Astrocyte (in vitro differentiated cells and primary cell): ENCODE data around the gene PXDN. TPM values are rescaled to one million over a fixed set of nuclear protein-coding genes. Genes with fewer than 3 reads are reported as not detected.

Experiments
- DNase-seq: peaks from one replicate; pipeline ENCODE4 v3.0.0-alpha.2; 2010; ENCODE audit warnings: low read depth
- FAIRE-seq: peaks from 2 replicates; lab custom pipeline; 2011; peaks lifted over from hg19 to GRCh38; lab: Jason Lieb, UNC
- H2AFZ ChIP-seq: 2 replicates; pipeline ENCODE4 v1.6.0; 2012; ENCODE audit warnings: low read depth, low read length, inconsistent platforms
- H3K27ac ChIP-seq: 2 replicates; pipeline ENCODE4 v1.5.1; 2011; ENCODE audit warnings: low read depth, low read length, inconsistent platforms
- H3K27me3 ChIP-seq: 2 replicates; pipeline ENCODE4 v1.6.0; 2011; ENCODE audit warnings: low read length, inconsistent platforms; ENCODE audit not compliant: insufficient read depth
- H3K36me3 ChIP-seq: 2 replicates; pipeline ENCODE4 v1.5.1; 2011; ENCODE audit warnings: low read length, inconsistent platforms; ENCODE audit not compliant: insufficient read depth
- H3K4me1 ChIP-seq: 2 replicates; pipeline ENCODE4 v1.5.1; 2011; ENCODE audit warnings: low read length, inconsistent platforms; ENCODE audit not compliant: insufficient read depth
- H3K4me2 ChIP-seq: 2 replicates; pipeline ENCODE4 v1.6.0; 2012; ENCODE audit warnings: low read length, inconsistent platforms
- H3K4me3 ChIP-seq: 2 replicates; pipeline ENCODE4 v1.5.1; 2011; ENCODE audit warnings: low read depth, mild to moderate bottlenecking, low read length, inconsistent platforms; ENCODE audit not compliant: insufficient read depth
- H3K79me2 ChIP-seq: 2 replicates; pipeline ENCODE4 v1.6.0; 2012; ENCODE audit warnings: mild to moderate bottlenecking, low read length, inconsistent platforms; ENCODE audit not compliant: insufficient read depth
- H3K9ac ChIP-seq: 2 replicates; pipeline ENCODE4 v1.6.0; 2012; ENCODE audit warnings: mild to moderate bottlenecking, low read length, inconsistent platforms
- H3K9me3 ChIP-seq: 2 replicates; pipeline ENCODE4 v1.5.1; 2012; ENCODE audit warnings: low read depth, mild to moderate bottlenecking, low read length, inconsistent platforms; ENCODE audit not compliant: insufficient read depth
- H4K20me1 ChIP-seq: 2 replicates; pipeline ENCODE4 v1.6.0; 2012; ENCODE audit warnings: low read length, inconsistent platforms; ENCODE audit not compliant: insufficient read depth
- H3K27ac Mint-ChIP-seq: one replicate; pipeline ENCODE4 v1.8.0; 2021; ENCODE audit warnings: mild to moderate bottlenecking, mixed read lengths; ENCODE audit not compliant: unreplicated experiment
- H3K27me3 Mint-ChIP-seq: one replicate; pipeline ENCODE4 v1.8.0; 2021; ENCODE audit warnings: low read depth, mixed read lengths; ENCODE audit not compliant: unreplicated experiment
- H3K36me3 Mint-ChIP-seq: one replicate; pipeline ENCODE4 v1.8.0; 2021; ENCODE audit warnings: low read depth, mixed read lengths; ENCODE audit not compliant: unreplicated experiment
- H3K4me1 Mint-ChIP-seq: one replicate; pipeline ENCODE4 v1.8.0; 2021; ENCODE audit warnings: low read depth, mixed read lengths; ENCODE audit not compliant: unreplicated experiment
- H3K4me3 Mint-ChIP-seq: one replicate; pipeline ENCODE4 v1.8.0; 2021; ENCODE audit warnings: mild to moderate bottlenecking, moderate library complexity, mixed read lengths; ENCODE audit not compliant: unreplicated experiment
- H3K9me3 Mint-ChIP-seq: one replicate; pipeline ENCODE4 v1.8.0; 2021; ENCODE audit warnings: mild to moderate bottlenecking, mixed read lengths; ENCODE audit not compliant: unreplicated experiment
- EZH2 ChIP-seq: IDR thresholded peaks from 2 replicates; pipeline ENCODE4 v1.6.1; 2012; ENCODE audit warnings: mild to moderate bottlenecking, low read length, inconsistent platforms; ENCODE audit not compliant: insufficient read depth
- total RNA-seq: library from RNA; stranded (reverse); gene quantifications from 2 replicates; pipeline ENCODE4 v1.2.1, GENCODE V29; 2021
- TF ChIP-seq, protein P1 (sequence below): IDR thresholded peaks from 2 replicates; pipeline ENCODE4 v1.5.1; 2011; ENCODE audit warnings: low read depth, mild to moderate bottlenecking, inconsistent platforms, low read length, moderate library complexity; ENCODE audit not compliant: insufficient read depth

PXDN gene
- total RNA-seq, 1 donor from 2014 or later: 417 TPM

DNA sequence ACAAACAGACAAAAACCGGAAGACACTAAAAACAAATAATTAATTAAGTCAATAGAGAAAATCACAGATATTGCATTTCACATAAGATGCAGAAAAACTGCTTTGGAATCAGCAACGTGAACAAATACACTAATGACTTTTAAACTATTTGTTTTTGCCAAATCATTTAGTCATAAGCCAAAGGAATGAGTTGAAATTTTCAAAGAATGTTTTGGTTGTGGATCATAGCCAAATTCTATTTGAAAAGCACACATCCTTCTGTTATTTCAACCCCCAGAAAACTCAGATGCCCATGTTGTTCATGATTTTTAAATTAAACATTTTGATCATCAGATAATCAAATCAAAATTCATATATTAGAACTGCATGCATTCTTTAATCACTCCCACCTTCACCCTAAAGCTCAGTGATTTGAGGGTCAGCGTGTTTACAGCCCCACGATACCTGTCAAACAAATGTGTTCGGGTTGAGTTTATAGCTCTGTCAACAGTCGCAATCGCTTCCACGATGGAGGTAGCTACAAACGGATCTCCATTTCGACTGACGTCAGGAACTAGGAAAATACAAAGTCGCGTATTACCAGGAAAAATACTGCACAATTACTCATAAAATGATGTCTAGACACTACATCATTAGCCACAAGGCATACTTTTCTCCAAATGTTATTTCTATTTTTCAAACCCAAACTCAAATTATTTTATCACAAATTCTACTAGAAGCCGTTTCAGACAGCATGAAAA is 90.2 kb downstream of the PXDN start:
- H3K27ac Mint-ChIP-seq: peak overlapping the region; percentile 21
- Histone ChIP-seq H3K4me3 (peak overlapping the region; percentile 7), H3K27me3 (no peaks in the 10 kb centered on the region), H3K27ac (peak overlapping the region; percentile 99), H4K20me1 (peaks cover 4% of the 10 kb centered on the region), H3K9me3 (no peaks in the 10 kb centered on the region), H3K9ac (peak overlapping the region; percentile 91), H3K79me2 (peaks cover 42% of the 10 kb centered on the region), H3K4me1 (peaks cover 45% of the 10 kb centered on the region), H3K4me2 (peak overlapping the region; percentile 67), H2AFZ (no peak overlapping the region), H3K36me3 (peaks cover 16% of the 10 kb centered on the region)
- TF ChIP-seq, protein P1, sequence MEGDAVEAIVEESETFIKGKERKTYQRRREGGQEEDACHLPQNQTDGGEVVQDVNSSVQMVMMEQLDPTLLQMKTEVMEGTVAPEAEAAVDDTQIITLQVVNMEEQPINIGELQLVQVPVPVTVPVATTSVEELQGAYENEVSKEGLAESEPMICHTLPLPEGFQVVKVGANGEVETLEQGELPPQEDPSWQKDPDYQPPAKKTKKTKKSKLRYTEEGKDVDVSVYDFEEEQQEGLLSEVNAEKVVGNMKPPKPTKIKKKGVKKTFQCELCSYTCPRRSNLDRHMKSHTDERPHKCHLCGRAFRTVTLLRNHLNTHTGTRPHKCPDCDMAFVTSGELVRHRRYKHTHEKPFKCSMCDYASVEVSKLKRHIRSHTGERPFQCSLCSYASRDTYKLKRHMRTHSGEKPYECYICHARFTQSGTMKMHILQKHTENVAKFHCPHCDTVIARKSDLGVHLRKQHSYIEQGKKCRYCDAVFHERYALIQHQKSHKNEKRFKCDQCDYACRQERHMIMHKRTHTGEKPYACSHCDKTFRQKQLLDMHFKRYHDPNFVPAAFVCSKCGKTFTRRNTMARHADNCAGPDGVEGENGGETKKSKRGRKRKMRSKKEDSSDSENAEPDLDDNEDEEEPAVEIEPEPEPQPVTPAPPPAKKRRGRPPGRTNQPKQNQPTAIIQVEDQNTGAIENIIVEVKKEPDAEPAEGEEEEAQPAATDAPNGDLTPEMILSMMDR: no peak
- TF ChIP-seq EZH2: no peak
- no peak overlapping the region for H3K4me3 Mint-ChIP-seq
- no peaks in the 10 kb centered on the region for H3K27me3 Mint-ChIP-seq
- peaks cover 28% of the 10 kb centered on the region for H3K36me3 Mint-ChIP-seq
- peak; percentile 65 for FAIRE-seq
- peak; percentile 93 for DNase-seq
- H3K9me3 Mint-ChIP-seq: peaks cover 5% of the 10 kb centered on the region
- peaks cover 19% of the 10 kb centered on the region for H3K4me1 Mint-ChIP-seq

DNA sequence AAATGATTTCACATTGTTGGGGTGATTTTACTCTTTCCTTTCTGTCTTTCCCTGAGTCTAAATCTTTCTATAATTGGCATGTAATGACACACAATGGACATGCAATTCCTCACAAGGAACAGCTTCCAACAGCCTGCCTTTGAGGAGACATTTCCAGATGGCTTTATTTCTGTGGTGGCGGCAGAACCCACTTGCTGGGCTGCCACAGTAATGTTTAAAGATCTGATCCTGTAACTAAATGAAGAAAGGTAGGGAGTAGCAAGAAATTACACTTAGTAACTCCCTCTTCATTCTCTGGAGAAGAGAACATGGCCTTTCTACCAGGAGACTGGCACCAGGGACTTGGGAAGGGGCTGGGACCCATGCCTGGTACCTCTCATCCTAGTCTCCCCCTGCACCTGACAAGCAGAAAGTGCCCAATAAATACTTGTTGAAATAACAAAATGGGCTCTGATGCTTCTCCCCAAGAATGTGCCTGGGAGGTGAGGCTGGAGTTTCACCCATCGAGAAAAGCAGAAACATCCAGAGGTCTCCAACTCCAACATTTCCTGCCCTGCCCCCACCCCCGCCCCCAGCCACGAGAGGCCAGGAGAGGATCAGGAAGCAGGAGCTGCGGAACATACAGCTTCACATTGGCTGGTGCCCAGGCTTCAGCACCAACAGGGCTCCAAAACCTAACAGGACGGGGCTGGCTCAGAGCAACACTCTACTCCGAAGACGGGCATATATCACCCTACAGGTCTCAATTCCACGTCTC is 92.1 kb downstream of the PXDN start:
- H3K4me1 ChIP-seq: peaks cover 45% of the 10 kb centered on the region
- H3K9ac ChIP-seq: peak overlapping the region; percentile 91
- H2AFZ ChIP-seq: no peak overlapping the region
- H3K4me3 Mint-ChIP-seq: no peak overlapping the region
- H3K4me2 ChIP-seq: peak overlapping the region; percentile 67
- H3K79me2 ChIP-seq: peaks cover 59% of the 10 kb centered on the region
- peak overlapping the region; percentile 99 for H3K27ac ChIP-seq
- no peaks in the 10 kb centered on the region for H3K9me3 ChIP-seq
- FAIRE-seq: no peak
- no peak for TF ChIP-seq EZH2
- TF ChIP-seq, protein P1: no peak
- peaks cover 19% of the 10 kb centered on the region for H3K4me1 Mint-ChIP-seq
- no peak for DNase-seq
- peaks cover 12% of the 10 kb centered on the region for H4K20me1 ChIP-seq
- H3K27me3 Mint-ChIP-seq: no peaks in the 10 kb centered on the region
- H3K27ac Mint-ChIP-seq: peak overlapping the region; percentile 24
- H3K9me3 Mint-ChIP-seq: peaks cover 5% of the 10 kb centered on the region
- H3K27me3 ChIP-seq: no peaks in the 10 kb centered on the region
- H3K36me3 Mint-ChIP-seq: peaks cover 28% of the 10 kb centered on the region
- H3K4me3 ChIP-seq: no peak overlapping the region
- peaks cover 17% of the 10 kb centered on the region for H3K36me3 ChIP-seq
